Esophagus muscularis mucosa (tissue), 4 donors: ENCODE results near the gene PTPRN2.

Experiments
- CTCF ChIP-seq, 3 experiments: fragments of 200-600 bp in 2 of 3; fragments of 450-650 bp in 1 of 3; sonication (generic) in 2 of 3; IDR thresholded peaks; one replicate each; pipeline ENCODE4 v1.5.1; 2017 to 2019; ENCODE audit warnings: antibody characterized with exemption in 3 of 3, mild to moderate bottlenecking in 2 of 3, moderate library complexity in 1 of 3
- EP300 ChIP-seq: sonication (generic); formaldehyde crosslinking; IDR thresholded peaks from one replicate; pipeline ENCODE4 v1.6.1; 2017; ENCODE audit warnings: antibody characterized with exemption
- POLR2A ChIP-seq: fragments of 450-650 bp; IDR thresholded peaks from one replicate; pipeline ENCODE4 v1.6.1; 2017; ENCODE audit warnings: antibody characterized with exemption, moderate library complexity, mild to moderate bottlenecking, low read depth
- POLR2AphosphoS5 ChIP-seq, 2 donors: sonication (generic); formaldehyde crosslinking; IDR thresholded peaks; one replicate each; pipeline ENCODE4 v1.6.1; 2017; ENCODE audit warnings: antibody characterized with exemption in 2 of 2

- no peak for TF ChIP-seq CTCF (IDR thresholded peaks at IDR 0.05)
- no peak for TF ChIP-seq POLR2A
- TF ChIP-seq POLR2AphosphoS5 (IDR thresholded peaks at IDR 0.05) = no peak
- no peak for TF ChIP-seq EP300
Measured at GRCh38 chr7:158527495-158527894, 60.1 kb downstream of the PTPRN2 start.
